IMR-90 (cell line): ENCODE data around the gene WNT6. TPM values are rescaled to one million over a fixed set of nuclear protein-coding genes. Genes with fewer than 3 reads are reported as not detected.
A peak's percentile ranks its signal among the peaks of the same experiment; 100 is the strongest.

Experiments used
- ATAC-seq: fragments of 200-7000 bp; cut with Tn5 transposase; 2 replicates; pipeline ENCODE4 v1.9.1; 2020; ENCODE audit warnings: low read depth, mild to moderate bottlenecking, moderate library complexity
- BruUV-seq: library from RNA; stranded (reverse); fragments of 400-500 nt; replicated peaks from 2 replicates; lab custom pipeline; 2021; lab: Mats Ljungman, UMichigan
- CTCF ChIA-PET: fragments of 300-600 bp; formaldehyde crosslinking; extraction: SDS; loops from one replicate; lab custom pipeline; 2021; ENCODE audit warnings: antibody characterized with exemption; lab: Yijun Ruan, JAX
- POLR2A ChIA-PET: fragments of 300-600 bp; sonication (Branson Sonifier 250); formaldehyde crosslinking; loops from one replicate; lab custom pipeline; 2022; ENCODE audit warnings: antibody characterized with exemption; ENCODE audit not compliant: unreplicated experiment; lab: Charles Lee
- DNase-seq: peaks from one replicate; pipeline ENCODE4 v3.0.0; 2013
- H2AFZ ChIP-seq: replicated peaks from 2 replicates; pipeline ENCODE3; 2013; ENCODE audit warnings: low read length, mild to moderate bottlenecking; ENCODE audit not compliant: poor library complexity
- H2AK5ac ChIP-seq: 2 replicates; pipeline ENCODE4 v1.6.1; 2013; ENCODE audit warnings: low read depth, low read length, inconsistent platforms
- H2AK9ac ChIP-seq: replicated peaks from 2 replicates; pipeline ENCODE3; 2013; ENCODE audit warnings: mild to moderate bottlenecking, low read depth, low read length, moderate library complexity; ENCODE audit not compliant: poor library complexity
- H2BK120ac ChIP-seq: 2 replicates; pipeline ENCODE4 v1.6.1; 2013; ENCODE audit warnings: low read depth, low read length, inconsistent platforms
- H2BK15ac ChIP-seq: 3 replicates; pipeline ENCODE4 v1.6.1; 2013; ENCODE audit warnings: low read depth, low read length, inconsistent platforms
- H2BK20ac ChIP-seq: 2 replicates; pipeline ENCODE4 v1.6.1; 2013; ENCODE audit warnings: low read depth, mild to moderate bottlenecking, inconsistent platforms, low read length, moderate library complexity
- H2BK5ac ChIP-seq: 2 replicates; pipeline ENCODE4 v1.6.1; 2013; ENCODE audit warnings: mild to moderate bottlenecking, low read depth, low read length, inconsistent platforms; ENCODE audit not compliant: poor library complexity, severe bottlenecking
- H3K14ac ChIP-seq: replicated peaks from 2 replicates; pipeline ENCODE4 v1.6.1; 2013; ENCODE audit warnings: low read depth, low read length, inconsistent platforms
- H3K18ac ChIP-seq: 2 replicates; pipeline ENCODE4 v1.6.1; 2013; ENCODE audit warnings: low read depth, low read length, control low read depth
- H3K23ac ChIP-seq: 2 replicates; pipeline ENCODE4 v1.6.1; 2013; ENCODE audit warnings: low read depth, low read length, inconsistent platforms
- H3K27ac ChIP-seq: 2 replicates; pipeline ENCODE4 v1.5.1; 2013; ENCODE audit warnings: mild to moderate bottlenecking, control low read depth, low read length; ENCODE audit not compliant: insufficient read depth
- H3K27me3 ChIP-seq: 2 replicates; pipeline ENCODE4 v1.6.1; 2013; ENCODE audit warnings: low read length; ENCODE audit not compliant: control insufficient read depth, insufficient read depth
- H3K36me3 ChIP-seq: 2 replicates; pipeline ENCODE4 v1.6.1; 2013; ENCODE audit warnings: low read length, mixed read lengths; ENCODE audit not compliant: control insufficient read depth, insufficient read depth
- H3K4ac ChIP-seq: 2 replicates; pipeline ENCODE4 v1.6.1; 2013; ENCODE audit warnings: low read depth, low read length, inconsistent platforms
- H3K4me1 ChIP-seq: 2 replicates; pipeline ENCODE4 v1.6.1; 2013; ENCODE audit warnings: low read length, mixed read lengths; ENCODE audit not compliant: control insufficient read depth, insufficient read depth
- H3K4me2 ChIP-seq: 2 replicates; pipeline ENCODE4 v1.6.1; 2013; ENCODE audit warnings: low read depth, mild to moderate bottlenecking, control low read depth, low read length, moderate library complexity
- H3K4me3 ChIP-seq: 2 replicates; pipeline ENCODE4 v1.5.1; 2013; ENCODE audit warnings: low read depth, mild to moderate bottlenecking, control low read depth, low read length, moderate library complexity; ENCODE audit not compliant: insufficient read depth
- H3K56ac ChIP-seq: 2 replicates; pipeline ENCODE4 v1.6.1; 2013; ENCODE audit warnings: low read length, inconsistent platforms; ENCODE audit not compliant: insufficient read depth; ENCODE audit errors: extremely low read depth
- H3K79me1 ChIP-seq, 2 experiments: 2 replicates each; pipeline ENCODE4 v1.6.1; 2013; ENCODE audit warnings: low read length in 2 of 2, inconsistent platforms in 1 of 2, low read depth in 1 of 2
- H3K9ac ChIP-seq: 2 replicates; pipeline ENCODE4 v1.6.1; 2013; ENCODE audit warnings: low read depth, low read length, control low read depth
- H3K9me1 ChIP-seq: 2 replicates; pipeline ENCODE4 v1.6.1; 2013; ENCODE audit warnings: low read length, inconsistent platforms; ENCODE audit not compliant: insufficient read depth
- H3K9me3 ChIP-seq: 2 replicates; pipeline ENCODE4 v1.6.1; 2013; ENCODE audit warnings: low read length; ENCODE audit not compliant: control insufficient read depth, insufficient read depth
- H4K20me1 ChIP-seq: 2 replicates; pipeline ENCODE4 v1.6.1; 2013; ENCODE audit warnings: low read length, inconsistent platforms; ENCODE audit not compliant: insufficient read depth
- H4K5ac ChIP-seq: 2 replicates; pipeline ENCODE4 v1.6.1; 2013; ENCODE audit warnings: mild to moderate bottlenecking, low read depth, low read length, control low read depth
- H4K8ac ChIP-seq, 2 experiments: 2 replicates each; pipeline ENCODE4 v1.6.1; 2013; ENCODE audit warnings: low read depth in 2 of 2, low read length in 2 of 2, control low read depth in 1 of 2, inconsistent platforms in 1 of 2
- H4K91ac ChIP-seq: 2 replicates; pipeline ENCODE4 v1.6.1; 2013; ENCODE audit warnings: low read depth, low read length, inconsistent platforms; ENCODE audit not compliant: insufficient read depth
- CTCF ChIP-seq: conservative IDR thresholded peaks from 2 replicates; pipeline ENCODE4 v1.5.1; 2012; ENCODE audit warnings: mild to moderate bottlenecking, low read depth, low read length, improper control_type of control experiment
- FOS ChIP-seq: fragments of 150-350 bp; IDR thresholded peaks from 2 replicates; pipeline ENCODE4 v1.6.1; 2016; ENCODE audit warnings: low read depth, low read length
- MAFK ChIP-seq: IDR thresholded peaks from 2 replicates; pipeline ENCODE4 v1.6.1; 2012; ENCODE audit warnings: low read depth, low read length, improper control_type of control experiment
- WGBS, 2 experiments: methylation state at CpG; one replicate each; pipeline versions ENCODE4 v1.1.5 to v1.1.7; 2013; ENCODE audit warnings: missing lambda C conversion rate in 2 of 2; ENCODE audit not compliant: insufficient read length in 1 of 2; ENCODE audit errors: extremely low coverage in 2 of 2; 5-methylcytosine and 5-hydroxymethylcytosine counted together
- dilution Hi-C: fragments of 300-500 bp; cut with HindIII; formaldehyde crosslinking; loops from one replicate; pipeline ENCODE4 v1.14.3; 2018; ENCODE audit warnings: low sequenced_read_pairs; ENCODE audit not compliant: unreplicated experiment
- in situ Hi-C: fragments of 300-500 bp; cut with MboI; formaldehyde crosslinking; loops from 3 replicates; pipeline ENCODE4 v1.14.3; 2019; ENCODE audit warnings: low sequenced_read_pairs, inconsistent platforms, mixed read lengths
- intact Hi-C: fragments of 100-400 bp; cut with micrococcal nuclease; formaldehyde crosslinking; loops from 2 replicates; pipeline ENCODE4 v1.10.0; 2022
- polyA plus RNA-seq, 3 experiments: library from polyadenylated mRNA; depleted of rRNA; stranded (reverse); fragments of >200 nt; gene quantifications; 2 replicates each; pipeline ENCODE4 v1.2.3, GENCODE V29; 2012; ENCODE audit warnings: low replicate concordance in 1 of 3
- total RNA-seq: library from RNA; depleted of rRNA; stranded (reverse); fragments of >200 nt; gene quantifications from 2 replicates; pipeline ENCODE4 v1.2.3, GENCODE V29; 2012

The WNT6 gene
- total and polyA plus RNA-seq, 2 of the 4 experiments (the other 2 are of a cell fraction): not detected

DNA sequence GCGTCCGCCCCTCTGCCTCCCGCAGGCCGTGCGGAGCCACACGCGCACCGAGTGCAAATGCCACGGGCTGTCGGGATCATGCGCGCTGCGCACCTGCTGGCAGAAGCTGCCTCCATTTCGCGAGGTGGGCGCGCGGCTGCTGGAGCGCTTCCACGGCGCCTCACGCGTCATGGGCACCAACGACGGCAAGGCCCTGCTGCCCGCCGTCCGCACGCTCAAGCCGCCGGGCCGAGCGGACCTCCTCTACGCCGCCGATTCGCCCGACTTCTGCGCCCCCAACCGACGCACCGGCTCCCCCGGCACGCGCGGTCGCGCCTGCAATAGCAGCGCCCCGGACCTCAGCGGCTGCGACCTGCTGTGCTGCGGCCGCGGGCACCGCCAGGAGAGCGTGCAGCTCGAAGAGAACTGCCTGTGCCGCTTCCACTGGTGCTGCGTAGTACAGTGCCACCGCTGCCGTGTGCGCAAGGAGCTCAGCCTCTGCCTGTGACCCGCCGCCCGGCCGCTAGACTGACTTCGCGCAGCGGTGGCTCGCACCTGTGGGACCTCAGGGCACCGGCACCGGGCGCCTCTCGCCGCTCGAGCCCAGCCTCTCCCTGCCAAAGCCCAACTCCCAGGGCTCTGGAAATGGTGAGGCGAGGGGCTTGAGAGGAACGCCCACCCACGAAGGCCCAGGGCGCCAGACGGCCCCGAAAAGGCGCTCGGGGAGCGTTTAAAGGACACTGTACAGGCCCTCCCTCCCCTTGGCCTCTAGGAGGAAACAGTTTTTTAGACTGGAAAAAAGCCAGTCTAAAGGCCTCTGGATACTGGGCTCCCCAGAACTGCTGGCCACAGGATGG is 14.0 kb downstream of the WNT6 start:
- WGBS, 2 experiments: 2% methylated on average over 32 of the region's 86 CpGs; no CpG with 5 or more reads in 1 of the 2 experiments
- Histone ChIP-seq H2AK9ac (peak overlapping the region; percentile 19), H2BK15ac (no peak overlapping the region), H3K27me3 (peaks cover 91% of the 10 kb centered on the region), H4K8ac (no peak overlapping the region), H3K18ac (no peak overlapping the region), H4K5ac (no peak overlapping the region), H3K9ac (no peak overlapping the region), H2BK20ac (no peak overlapping the region), H3K4me3 (no peak overlapping the region), H2BK120ac (no peak overlapping the region), H3K4me2 (no peak overlapping the region), H3K79me1 (no peaks in the 10 kb centered on the region), H3K14ac (no peak overlapping the region), H4K91ac (no peak overlapping the region), H3K36me3 (no peaks in the 10 kb centered on the region), H3K9me1 (no peaks in the 10 kb centered on the region), H3K9me3 (peaks cover 2% of the 10 kb centered on the region), H3K4me1 (no peaks in the 10 kb centered on the region), H4K20me1 (no peaks in the 10 kb centered on the region), H3K23ac (no peak overlapping the region), H2AFZ (peak overlapping the region; percentile 46), H3K4ac (no peak overlapping the region), H2BK5ac (no peak overlapping the region), H3K56ac (no peak overlapping the region), H2AK5ac (no peak overlapping the region), H3K27ac (no peak overlapping the region)
- dilution Hi-C loops (no loop called here), in situ Hi-C loops (no loop called here), intact Hi-C loops (no loop called here)
- ATAC-seq (no peak), DNase-seq (no peak)
- TF ChIP-seq MAFK (no peak), CTCF (no peak), FOS (no peak)
- no TSS peak for BruUV-seq
- ChIA-PET CTCF (interaction anchor here (4.5 kb wide), 1 partner anchor 24 kb away, joined by 49 read pairs; no protein-coding TSS in a partner anchor), POLR2A (no interaction called here)
